Measurements from ENCODE around the gene CFAP74. TPM values are rescaled to one million over a fixed set of nuclear protein-coding genes. Genes with fewer than 3 reads are reported as not detected.

The CFAP74 gene
- total RNA-seq, 1 experiment from 2014 or later = not detected

DNA sequence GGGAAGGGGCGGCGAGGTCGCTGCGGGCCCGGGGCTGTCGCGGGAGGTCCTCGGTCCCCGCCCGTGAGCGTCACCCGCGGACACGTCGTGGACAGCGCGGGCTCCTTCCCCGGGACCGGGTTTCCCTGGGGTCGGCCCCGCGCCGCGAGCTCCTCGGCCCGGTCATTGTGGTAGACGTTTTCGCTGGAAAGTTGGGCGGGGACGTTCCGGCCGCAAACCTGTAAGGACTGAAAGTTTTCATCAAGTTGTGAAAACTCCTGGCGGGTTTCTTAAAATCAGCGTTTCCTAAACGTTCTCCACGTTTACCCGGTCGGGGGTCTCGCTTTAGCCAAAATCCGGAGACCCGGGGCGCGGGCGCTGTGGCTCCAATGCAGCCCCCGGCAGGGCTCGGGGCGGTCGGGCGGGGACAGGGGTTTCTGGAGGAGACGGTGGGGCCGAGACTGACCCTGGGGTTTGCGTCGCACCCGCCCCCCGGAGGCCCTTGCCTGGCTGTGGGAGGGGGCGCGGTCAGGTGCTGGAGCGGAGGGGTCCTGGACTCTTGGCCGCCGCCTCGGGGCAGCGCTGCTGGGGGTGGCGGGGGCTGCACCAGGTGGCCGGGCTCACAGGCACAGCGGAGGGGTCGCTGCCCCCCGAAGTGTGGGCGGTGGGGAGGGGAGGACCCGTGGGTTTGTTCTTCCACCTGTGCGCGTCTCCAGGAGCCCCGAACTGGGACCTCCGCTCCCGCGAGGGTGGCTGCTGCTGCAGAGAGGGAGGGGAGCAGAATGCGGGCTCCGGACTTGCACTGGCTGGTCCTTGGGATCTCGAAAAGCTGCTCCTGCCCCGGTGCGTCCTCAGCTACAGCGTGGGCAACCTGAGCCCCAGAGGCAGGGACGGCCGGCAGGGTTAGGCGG lies 47.5 kb upstream of the CFAP74 start:
- Mint-ChIP-seq H3K9me3 (ENCODE audit: unreplicated experiment) (no peaks in the 10 kb centered on the region), H3K4me1 (ENCODE audit: insufficient read depth, unreplicated experiment) (peaks cover 11% of the 10 kb centered on the region), H3K4me3 (ENCODE audit: unreplicated experiment) (peak overlapping the region; percentile 72), H3K27ac (ENCODE audit: low read depth, unreplicated experiment) (no peak overlapping the region), H3K36me3 (ENCODE audit: insufficient read depth, unreplicated experiment) (peaks cover 14% of the 10 kb centered on the region), H3K27me3 (ENCODE audit: insufficient read depth, unreplicated experiment) (no peaks in the 10 kb centered on the region)
- TF ChIP-seq, protein P1, sequence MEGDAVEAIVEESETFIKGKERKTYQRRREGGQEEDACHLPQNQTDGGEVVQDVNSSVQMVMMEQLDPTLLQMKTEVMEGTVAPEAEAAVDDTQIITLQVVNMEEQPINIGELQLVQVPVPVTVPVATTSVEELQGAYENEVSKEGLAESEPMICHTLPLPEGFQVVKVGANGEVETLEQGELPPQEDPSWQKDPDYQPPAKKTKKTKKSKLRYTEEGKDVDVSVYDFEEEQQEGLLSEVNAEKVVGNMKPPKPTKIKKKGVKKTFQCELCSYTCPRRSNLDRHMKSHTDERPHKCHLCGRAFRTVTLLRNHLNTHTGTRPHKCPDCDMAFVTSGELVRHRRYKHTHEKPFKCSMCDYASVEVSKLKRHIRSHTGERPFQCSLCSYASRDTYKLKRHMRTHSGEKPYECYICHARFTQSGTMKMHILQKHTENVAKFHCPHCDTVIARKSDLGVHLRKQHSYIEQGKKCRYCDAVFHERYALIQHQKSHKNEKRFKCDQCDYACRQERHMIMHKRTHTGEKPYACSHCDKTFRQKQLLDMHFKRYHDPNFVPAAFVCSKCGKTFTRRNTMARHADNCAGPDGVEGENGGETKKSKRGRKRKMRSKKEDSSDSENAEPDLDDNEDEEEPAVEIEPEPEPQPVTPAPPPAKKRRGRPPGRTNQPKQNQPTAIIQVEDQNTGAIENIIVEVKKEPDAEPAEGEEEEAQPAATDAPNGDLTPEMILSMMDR (IDR thresholded peaks at IDR 0.05; ENCODE audit: unreplicated experiment) = no peak
- ChIA-PET CTCF (interaction anchor here (0.7 to 2.4 kb wide), 3 partner anchors 13 to 108 kb away, joined by 3 to 6 read pairs (median 3); no protein-coding TSS in a partner anchor), POLR2A (interaction anchor here (0.5 to 1.1 kb wide), 3 partner anchors 13 to 142 kb away, joined by 3 to 4 read pairs (median 3); no protein-coding TSS in a partner anchor)
- no peak for DNase-seq (ENCODE audit: unreplicated experiment)
- BruUV-seq (replicated peaks) = no TSS peak
- intact Hi-C loops (cut with micrococcal nuclease) = loop anchor here (2.0 kb wide), 1 partner anchor 90 kb away; no protein-coding TSS in a partner anchor

- BruUV-seq (replicated peaks) = no TSS peak
- Mint-ChIP-seq H3K9me3 (ENCODE audit: unreplicated experiment) (no peaks in the 10 kb centered on the region), H3K27ac (ENCODE audit: low read depth, unreplicated experiment) (no peak overlapping the region), H3K4me1 (ENCODE audit: insufficient read depth, unreplicated experiment) (peaks cover 11% of the 10 kb centered on the region), H3K4me3 (ENCODE audit: unreplicated experiment) (peak overlapping the region; percentile 72), H3K27me3 (ENCODE audit: insufficient read depth, unreplicated experiment) (no peaks in the 10 kb centered on the region), H3K36me3 (ENCODE audit: insufficient read depth, unreplicated experiment) (peaks cover 10% of the 10 kb centered on the region)
- intact Hi-C loops (cut with micrococcal nuclease) = loop anchor here (2.0 kb wide), 1 partner anchor 90 kb away; no protein-coding TSS in a partner anchor
- DNase-seq (ENCODE audit: unreplicated experiment) = peak; percentile 27
- CTCF ChIA-PET = interaction anchor here (2.4 kb wide), 1 partner anchor 90 kb away, joined by 6 read pairs; no protein-coding TSS in a partner anchor
- POLR2A ChIA-PET = interaction anchor here (0.6 to 1.1 kb wide), 3 partner anchors 21 to 1626 kb away, joined by 3 to 6 read pairs (median 4); no protein-coding TSS in a partner anchor
- TF ChIP-seq, protein P1 (IDR thresholded peaks at IDR 0.05; ENCODE audit: unreplicated experiment) = no peak
Measured at GRCh38 chr1:2050461-2050792, 46.8 kb upstream of the CFAP74 start.

DNA sequence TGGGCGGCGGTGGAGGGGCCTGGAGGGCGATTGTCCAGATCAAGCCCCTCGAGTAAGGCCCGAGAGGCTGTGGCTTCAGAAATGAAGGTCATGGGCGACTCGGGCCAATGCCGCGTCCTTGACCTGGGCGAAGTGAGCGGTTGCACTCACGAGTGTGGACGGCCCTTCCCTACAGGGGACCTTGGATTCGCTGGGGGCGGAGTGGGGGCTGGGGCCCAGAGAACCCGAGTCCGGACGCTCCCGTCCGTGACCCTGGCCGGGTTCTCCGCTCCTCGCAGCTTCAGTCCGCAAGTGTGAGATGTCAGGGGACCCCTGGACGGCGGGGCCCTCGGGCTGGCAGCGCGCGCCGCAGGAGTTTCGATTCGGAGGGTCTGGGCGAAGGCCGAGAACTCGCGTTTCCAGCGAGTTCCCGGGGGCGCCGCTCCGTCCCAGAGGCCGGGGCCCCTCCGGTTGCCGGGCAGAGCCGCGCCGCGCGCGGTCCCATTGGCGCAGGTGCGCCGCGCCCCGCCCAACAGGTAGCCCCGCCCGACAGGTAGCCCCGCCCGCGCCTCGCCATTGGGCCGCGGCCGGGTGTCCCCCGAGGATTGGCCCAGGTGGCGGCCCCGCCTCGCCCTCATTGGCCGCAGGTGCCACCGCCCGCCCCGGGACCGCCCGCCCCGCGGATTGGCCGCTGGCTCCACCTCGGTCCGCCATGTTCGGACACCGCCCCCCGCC lies 46.3 kb upstream of the CFAP74 start, which contains the start of gene PRKCZ:
Gene PRKCZ (plus strand): TSS at position 694 of the 714 bp plus-strand sequence. CDS start 220 bp downstream, outside the sequence.
- no TSS peak for BruUV-seq (replicated peaks)
- H3K9me3 Mint-ChIP-seq (ENCODE audit: unreplicated experiment) = no peaks in the 10 kb centered on the region
- peak within 1 kb of the TSS; percentile 72 for H3K4me3 Mint-ChIP-seq (ENCODE audit: unreplicated experiment)
- POLR2A ChIA-PET = interaction anchor here (0.6 to 1.1 kb wide), 2 partner anchors 22 to 1627 kb away, joined by 4 to 6 read pairs; no protein-coding TSS in a partner anchor
- intact Hi-C loops (cut with micrococcal nuclease) = loop anchor here (2.0 kb wide), 1 partner anchor 91 kb away; no protein-coding TSS in a partner anchor
- no peak within 1 kb of the TSS for H3K27ac Mint-ChIP-seq (ENCODE audit: low read depth, unreplicated experiment)
- H3K4me1 Mint-ChIP-seq (ENCODE audit: insufficient read depth, unreplicated experiment) = peaks cover 11% of the 10 kb centered on the region
- H3K36me3 Mint-ChIP-seq (ENCODE audit: insufficient read depth, unreplicated experiment) = peaks cover 9% of the 10 kb centered on the region
- CTCF ChIA-PET = interaction anchor here (0.5 to 2.4 kb wide), 4 partner anchors 90 to 340 kb away, joined by 3 to 6 read pairs (median 4); no protein-coding TSS in a partner anchor
- TF ChIP-seq, protein P1 (IDR thresholded peaks at IDR 0.05; ENCODE audit: unreplicated experiment) = no peak
- peak; percentile 90 for DNase-seq (ENCODE audit: unreplicated experiment)
- no peaks in the 10 kb centered on the region for H3K27me3 Mint-ChIP-seq (ENCODE audit: insufficient read depth, unreplicated experiment)

Data from MCF 10A (cell line).